HFF-Myc (cell line): ENCODE results near the gene GPR153.

Experiments used
- DNase-seq: peaks from one replicate; pipeline ENCODE4 v3.0.0-alpha.2; 2011; ENCODE audit warnings: low read depth; ENCODE audit errors: extremely low read depth
- H3K4me3 ChIP-seq: replicated peaks from 2 replicates; pipeline ENCODE4 v1.5.1; 2011; ENCODE audit warnings: low read depth, mild to moderate bottlenecking, control low read depth, low read length
- TF ChIP-seq, protein P1 (sequence below): IDR thresholded peaks from 2 replicates; pipeline ENCODE4 v1.5.1; 2012; ENCODE audit warnings: mild to moderate bottlenecking, low read depth, low read length, control low read depth; ENCODE audit errors: missing control alignments

GPR153 gene

DNA sequence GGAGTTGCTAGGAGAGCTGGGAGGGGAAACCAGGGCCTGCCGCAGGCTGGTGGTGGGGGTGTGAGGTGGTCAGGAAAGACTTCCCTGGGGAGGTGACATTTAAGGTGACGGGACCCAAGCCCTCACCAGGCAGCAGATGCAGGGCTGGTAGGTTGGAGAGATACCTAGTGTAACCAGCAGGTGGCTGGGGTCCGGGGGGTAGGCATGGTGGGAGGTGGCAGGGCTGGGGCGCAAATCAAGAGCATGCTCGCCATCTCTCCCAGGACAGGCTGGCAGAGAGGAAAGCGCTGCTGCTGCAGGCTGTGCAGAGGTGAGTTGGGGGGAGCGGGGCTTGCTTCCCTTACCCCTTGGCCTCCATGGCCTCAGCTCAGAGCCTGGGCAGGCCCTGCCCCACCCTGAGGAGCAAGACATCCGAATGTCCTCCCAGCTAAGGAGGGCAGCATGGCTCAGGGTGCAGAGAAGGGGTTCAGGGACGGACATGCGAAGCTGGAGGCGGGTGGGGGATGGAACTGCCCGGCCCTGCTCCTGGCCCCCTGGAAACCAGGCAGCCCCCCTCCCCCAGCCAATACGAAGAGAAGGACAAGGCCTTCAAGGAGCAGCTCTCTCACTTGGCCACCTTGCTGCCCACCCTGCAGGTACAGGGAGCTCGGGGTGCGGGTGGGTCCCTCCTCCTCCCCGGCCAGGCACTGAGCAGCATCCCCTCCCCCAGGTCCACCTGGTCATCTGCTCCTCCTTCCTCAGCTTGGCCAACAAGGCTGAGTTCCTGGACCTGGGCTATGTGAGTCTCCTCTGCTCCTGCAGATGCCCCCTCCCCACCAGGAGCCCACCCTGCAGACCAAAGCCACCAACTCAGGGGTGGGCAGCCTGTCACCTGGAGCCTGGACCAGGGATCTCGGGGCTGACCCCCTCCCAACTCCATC is 51.0 kb downstream of the GPR153 start:
- DNase-seq = no peak
- TF ChIP-seq, protein P1, sequence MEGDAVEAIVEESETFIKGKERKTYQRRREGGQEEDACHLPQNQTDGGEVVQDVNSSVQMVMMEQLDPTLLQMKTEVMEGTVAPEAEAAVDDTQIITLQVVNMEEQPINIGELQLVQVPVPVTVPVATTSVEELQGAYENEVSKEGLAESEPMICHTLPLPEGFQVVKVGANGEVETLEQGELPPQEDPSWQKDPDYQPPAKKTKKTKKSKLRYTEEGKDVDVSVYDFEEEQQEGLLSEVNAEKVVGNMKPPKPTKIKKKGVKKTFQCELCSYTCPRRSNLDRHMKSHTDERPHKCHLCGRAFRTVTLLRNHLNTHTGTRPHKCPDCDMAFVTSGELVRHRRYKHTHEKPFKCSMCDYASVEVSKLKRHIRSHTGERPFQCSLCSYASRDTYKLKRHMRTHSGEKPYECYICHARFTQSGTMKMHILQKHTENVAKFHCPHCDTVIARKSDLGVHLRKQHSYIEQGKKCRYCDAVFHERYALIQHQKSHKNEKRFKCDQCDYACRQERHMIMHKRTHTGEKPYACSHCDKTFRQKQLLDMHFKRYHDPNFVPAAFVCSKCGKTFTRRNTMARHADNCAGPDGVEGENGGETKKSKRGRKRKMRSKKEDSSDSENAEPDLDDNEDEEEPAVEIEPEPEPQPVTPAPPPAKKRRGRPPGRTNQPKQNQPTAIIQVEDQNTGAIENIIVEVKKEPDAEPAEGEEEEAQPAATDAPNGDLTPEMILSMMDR = peak; percentile 14
- H3K4me3 ChIP-seq = peak overlapping the region; percentile 63

DNA sequence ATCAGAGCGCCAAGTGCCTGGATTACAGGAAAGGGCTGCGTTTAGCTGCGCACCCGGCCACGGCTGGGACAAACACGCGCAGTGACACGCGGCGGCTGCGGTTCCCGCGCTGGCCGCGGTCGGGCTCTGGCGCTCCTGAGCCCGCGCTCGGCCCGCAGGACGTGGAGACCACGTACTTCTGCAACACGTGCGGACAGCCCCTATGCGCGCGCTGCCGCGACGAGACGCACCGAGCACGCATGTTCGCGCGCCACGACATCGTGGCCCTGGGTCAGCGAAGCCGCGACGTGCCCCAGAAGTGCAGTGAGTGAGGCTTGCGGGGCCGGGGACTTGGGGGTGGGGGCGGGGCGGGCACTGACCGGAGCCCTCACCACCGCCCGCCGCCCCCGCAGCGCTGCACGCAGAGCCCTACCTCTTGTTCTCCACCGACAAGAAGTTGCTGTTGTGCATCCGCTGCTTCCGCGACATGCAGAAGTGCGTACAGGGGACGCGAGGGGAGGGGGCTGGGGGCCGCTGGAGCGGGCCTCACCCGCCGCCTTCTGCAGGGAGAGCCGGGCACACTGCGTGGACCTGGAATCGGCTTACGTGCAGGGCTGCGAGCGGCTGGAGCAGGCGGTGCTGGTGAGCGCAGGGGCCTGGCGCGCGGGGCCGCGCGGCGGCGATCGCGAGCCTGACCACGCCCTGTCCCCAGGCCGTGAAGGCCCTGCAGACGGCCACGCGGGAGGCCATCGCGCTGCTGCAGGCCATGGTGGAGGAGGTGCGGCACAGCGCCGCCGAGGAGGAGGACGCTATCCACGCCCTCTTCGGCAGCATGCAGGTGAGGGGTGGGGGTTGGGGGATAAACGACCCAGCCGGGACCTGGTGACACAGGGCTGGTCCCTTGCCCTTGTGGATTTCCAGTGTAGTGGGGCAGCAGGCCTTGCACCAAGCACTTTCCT is 51.9 kb downstream of the GPR153 start:
- DNase-seq = no peak
- TF ChIP-seq, protein P1 = peak; percentile 35
- H3K4me3 ChIP-seq = peak overlapping the region; percentile 63

DNA sequence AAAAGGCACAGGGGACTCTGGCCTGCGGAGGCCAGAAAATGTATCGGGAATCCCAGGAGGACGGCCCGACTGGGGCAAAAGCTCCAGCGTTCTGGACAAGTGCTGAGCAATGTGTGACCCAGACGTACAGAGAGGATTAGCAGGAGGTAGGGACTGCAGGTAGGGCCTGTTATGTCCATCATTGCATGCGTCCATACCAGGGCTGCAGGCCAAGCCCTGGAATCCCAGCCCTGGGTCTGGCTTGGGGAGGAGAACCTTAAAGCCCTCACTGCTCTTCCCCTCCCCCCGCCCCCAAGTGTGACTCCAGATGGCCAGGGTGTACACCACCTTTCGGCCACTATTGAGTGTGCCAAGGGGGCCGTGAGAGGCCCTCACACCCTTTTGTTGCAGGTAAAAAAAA is 53.0 kb downstream of the GPR153 start:
- DNase-seq = no peak
- peak overlapping the region; percentile 63 for H3K4me3 ChIP-seq
- TF ChIP-seq, protein P1 = no peak

DNA sequence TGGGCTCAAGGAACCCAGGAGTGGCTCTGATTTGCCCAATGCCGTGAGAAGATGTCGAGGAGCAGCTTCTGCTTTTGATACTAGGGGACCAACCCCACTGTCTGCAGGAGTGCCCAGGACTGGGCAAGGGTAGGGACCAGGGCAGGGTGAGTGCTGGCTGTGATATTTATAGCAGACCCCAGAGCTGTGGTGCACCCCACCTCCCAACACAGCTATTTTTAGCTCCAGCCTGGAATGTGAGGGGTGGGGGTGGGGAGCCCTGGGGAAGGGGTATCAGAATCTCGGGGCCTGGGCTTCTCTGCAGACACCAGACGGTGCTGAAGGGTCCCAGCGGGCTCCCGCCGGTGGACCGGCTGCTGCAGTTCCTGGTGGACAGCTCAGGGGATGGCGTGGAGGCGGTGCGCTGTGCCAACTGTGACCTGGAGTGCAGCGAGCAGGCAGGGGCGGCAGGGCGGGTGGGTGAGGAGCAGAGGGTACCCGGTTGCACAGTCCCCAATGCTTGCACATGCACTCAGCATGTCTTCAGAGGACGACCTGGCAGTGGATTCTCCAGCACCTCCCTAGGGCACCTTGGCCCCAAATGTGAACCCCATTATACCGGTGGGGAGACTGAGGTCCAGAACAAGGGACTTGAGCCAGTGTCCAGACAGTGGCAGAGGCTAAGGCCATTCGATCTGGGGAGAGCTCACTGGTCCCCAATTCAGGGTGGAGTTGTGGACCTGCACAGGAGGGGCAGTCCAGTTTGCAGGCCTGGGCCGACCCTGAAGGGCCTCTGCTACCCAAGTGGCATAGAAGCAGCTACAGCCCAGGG is 53.6 kb downstream of the GPR153 start:
- TF ChIP-seq, protein P1 = no peak
- peak overlapping the region; percentile 63 for H3K4me3 ChIP-seq
- DNase-seq = no peak

DNA sequence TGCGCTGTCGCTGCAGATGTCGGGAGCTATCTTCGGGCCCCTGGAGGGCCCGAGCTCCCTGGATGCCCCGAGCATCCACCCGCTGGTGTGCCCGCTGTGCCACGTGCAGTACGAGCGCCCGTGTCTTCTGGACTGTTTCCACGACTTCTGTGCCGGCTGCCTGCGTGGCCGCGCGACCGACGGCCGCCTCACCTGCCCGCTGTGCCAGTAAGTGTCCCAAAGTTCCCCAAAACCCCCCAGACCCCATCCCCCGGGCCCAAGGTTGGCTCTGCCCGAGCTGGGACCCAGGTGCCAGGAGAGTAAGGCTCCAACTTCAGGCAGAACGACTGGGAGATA is 54.4 kb downstream of the GPR153 start:
- TF ChIP-seq, protein P1 = no peak
- DNase-seq = no peak
- H3K4me3 ChIP-seq = peak overlapping the region; percentile 56

DNA sequence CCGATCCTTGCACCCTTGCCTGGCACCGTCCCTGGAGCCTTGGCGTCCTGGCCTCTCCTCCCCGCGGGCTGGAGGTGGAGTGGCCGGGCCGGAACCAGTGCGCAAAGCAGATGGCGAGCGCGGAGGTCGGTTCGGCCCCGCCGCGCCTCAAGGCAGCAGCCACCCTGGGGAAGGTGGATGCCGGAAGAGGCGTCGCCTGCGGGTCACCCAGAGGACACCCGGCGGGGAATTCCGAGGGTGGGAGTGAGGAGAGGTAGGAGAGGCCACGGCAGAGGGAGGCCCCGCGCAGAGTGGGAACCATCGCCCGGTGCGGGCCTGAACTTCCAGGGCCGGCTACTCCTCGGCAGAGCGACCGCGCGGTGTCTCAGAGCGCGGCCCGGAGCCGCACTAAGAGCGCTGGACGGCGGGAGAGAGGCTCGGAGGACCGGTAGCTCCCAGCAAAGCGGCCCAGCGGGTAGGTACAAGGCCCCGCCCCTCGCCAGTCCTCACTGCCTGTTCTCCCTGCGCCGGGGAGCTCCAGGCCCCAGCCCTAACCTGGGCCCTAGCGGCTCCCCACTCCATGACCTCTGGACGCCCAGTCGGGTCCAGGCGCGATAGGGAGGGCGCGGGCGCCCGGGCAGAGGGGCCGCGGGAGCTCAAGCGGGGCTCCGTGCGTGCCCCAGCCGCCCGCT is 54.9 kb downstream of the GPR153 start, which contains the start of gene RNF207:
Gene RNF207 (plus strand): TSS at position 271 of the 671 bp plus-strand sequence. CDS start 417 bp downstream, outside the sequence.
- peak within 1 kb of the TSS; percentile 56 for H3K4me3 ChIP-seq
- TF ChIP-seq, protein P1 = no peak
- DNase-seq = no peak
